AG20443 (cell line): Measurements from ENCODE around the gene POU4F1.

Experiments used
- DNase-seq: peaks from one replicate; pipeline ENCODE4 v3.0.0; 2012; ENCODE audit warnings: low spot score, mixed read lengths

The POU4F1 gene

DNA sequence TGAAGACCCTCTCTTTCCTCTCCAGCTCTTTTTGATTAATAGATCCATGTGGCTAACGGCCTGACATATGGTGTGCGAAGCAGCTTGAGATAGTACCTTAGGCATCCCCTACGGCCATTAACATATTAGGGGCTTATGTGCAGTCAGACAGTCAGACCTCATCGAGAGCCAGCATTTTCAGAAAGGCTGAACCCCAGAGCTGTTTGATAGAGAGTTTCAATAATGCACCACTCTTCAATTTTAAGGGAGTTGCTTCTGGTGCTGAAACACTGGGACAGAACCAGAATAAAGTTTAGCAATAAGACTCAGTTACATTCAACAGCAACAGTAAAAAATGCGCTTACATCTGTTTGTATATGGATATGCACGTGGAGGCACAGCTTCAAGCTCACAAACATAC is 10.8 kb downstream of the POU4F1 start:
- no peak for DNase-seq

DNA sequence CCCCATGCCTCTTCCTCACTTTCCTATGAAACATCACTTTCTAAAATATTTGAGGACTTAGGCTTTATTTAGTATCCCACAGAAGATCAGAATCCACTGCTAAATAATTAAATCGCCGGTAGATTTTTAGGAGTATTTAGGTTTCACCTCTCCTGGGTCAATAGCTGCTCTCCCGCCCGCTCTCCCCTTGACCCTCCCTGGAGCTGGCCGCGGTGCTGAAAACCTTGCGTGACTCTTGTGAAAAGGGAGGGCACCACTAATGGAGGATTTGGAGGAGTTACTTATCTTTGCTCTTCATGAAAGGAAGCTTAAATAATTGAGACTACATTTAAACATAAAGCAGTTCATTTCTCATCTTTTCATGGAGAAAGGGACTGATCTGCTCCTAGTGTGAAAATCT is 14.1 kb downstream of the POU4F1 start:
- peak; percentile 53 for DNase-seq

GRCh38 chr13:78587395-78587794 is 16.0 kb downstream of the POU4F1 start:
- no peak for DNase-seq

DNA sequence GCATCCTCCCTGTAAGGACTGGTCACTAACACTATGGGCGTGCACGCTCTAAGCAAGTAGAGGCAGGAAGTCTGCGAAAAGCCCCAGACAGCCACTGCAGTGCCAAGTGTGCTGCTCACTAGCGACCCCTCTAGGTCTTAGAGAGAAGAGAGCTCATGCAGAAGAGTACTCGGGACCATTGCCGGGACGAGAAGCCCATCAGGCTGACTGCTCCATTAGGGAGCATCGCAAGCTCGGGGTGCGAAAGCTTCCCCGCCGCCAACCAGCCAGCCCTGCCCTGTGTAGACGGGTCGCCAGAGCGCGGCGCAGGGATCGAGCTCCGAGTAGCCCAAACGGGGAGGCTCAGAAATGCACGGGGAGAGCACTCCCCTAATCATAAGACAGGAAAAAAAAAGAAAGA is 16.6 kb downstream of the POU4F1 start:
- DNase-seq, result no peak

- DNase-seq, result no peak
Measured at GRCh38 chr13:78576261-78576660, 27.1 kb downstream of the POU4F1 start.

GRCh38 chr13:78572459-78572858 is 30.9 kb downstream of the POU4F1 start:
- DNase-seq, result no peak

DNA sequence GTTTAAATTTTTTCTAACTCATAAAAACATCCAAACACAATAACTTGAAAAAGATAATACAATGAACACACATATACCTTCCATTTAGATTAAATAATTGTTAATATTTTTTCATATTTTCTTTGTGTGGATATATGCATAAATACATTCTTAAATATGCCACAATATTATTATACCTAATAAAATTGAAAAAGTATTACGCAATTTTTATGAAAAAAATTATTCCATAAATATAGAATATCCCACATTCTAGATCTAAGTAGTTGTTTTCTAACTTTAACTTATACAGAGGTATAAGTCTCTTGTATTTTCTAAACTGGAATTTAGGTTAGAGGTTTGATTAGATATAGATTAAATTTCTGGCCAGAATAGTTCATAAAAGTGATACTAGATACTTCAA is 34.3 kb downstream of the POU4F1 start:
- DNase-seq, result no peak

- no peak for DNase-seq
Measured at GRCh38 chr13:78566631-78567030, 36.7 kb downstream of the POU4F1 start.

- no peak for DNase-seq
Measured at GRCh38 chr13:78562237-78562889, 41.0 kb downstream of the POU4F1 start.
